Fibroblast of lung (primary cell): ENCODE results near the gene WRAP53. TPM values are rescaled to one million over a fixed set of nuclear protein-coding genes. Genes with fewer than 3 reads are reported as not detected.

Experiments
- DNase-seq, 2 donors: peaks; one replicate each; pipeline versions ENCODE4 v3.0.0 to v3.0.0-alpha.2; 2010; ENCODE audit warnings: low read depth in 2 of 2
- H2AFZ ChIP-seq: 2 replicates; pipeline ENCODE4 v1.5.1; 2012; ENCODE audit warnings: low read length, control low read depth, inconsistent platforms
- H3K27ac ChIP-seq: 2 replicates; pipeline ENCODE4 v1.5.1; 2011; ENCODE audit warnings: low read length, control low read depth; ENCODE audit not compliant: insufficient read depth
- H3K27me3 ChIP-seq: 2 replicates; pipeline ENCODE4 v1.5.1; 2011; ENCODE audit warnings: mild to moderate bottlenecking, low read length; ENCODE audit not compliant: control insufficient read depth, insufficient read depth
- H3K36me3 ChIP-seq: 2 replicates; pipeline ENCODE4 v1.5.1; 2011; ENCODE audit warnings: low read length; ENCODE audit not compliant: control insufficient read depth, insufficient read depth
- H3K4me1 ChIP-seq: 2 replicates; pipeline ENCODE4 v1.5.1; 2011; ENCODE audit warnings: low read length; ENCODE audit not compliant: control insufficient read depth, insufficient read depth; ENCODE audit errors: extremely low read depth
- H3K4me2 ChIP-seq: 2 replicates; pipeline ENCODE4 v1.5.1; 2011; ENCODE audit warnings: low read length, control low read depth; ENCODE audit not compliant: insufficient read depth; ENCODE audit errors: extremely low read depth
- H3K4me3 ChIP-seq, 4 experiments: fragments of 200-600 bp in 1 of 4; sonication (generic) in 1 of 4; replicated peaks in 1 of 4; 2 replicates each; pipeline ENCODE4 v1.5.1; 2011 to 2016; ENCODE audit warnings: low read length in 4 of 4, low read depth in 3 of 4, mild to moderate bottlenecking in 3 of 4, control low read depth in 2 of 4, inconsistent platforms in 1 of 4, mixed read lengths in 1 of 4; ENCODE audit not compliant: insufficient read depth in 1 of 4; ENCODE audit errors: control extremely low read depth in 1 of 4
- H3K79me2 ChIP-seq: 2 replicates; pipeline ENCODE4 v1.5.1; 2012; ENCODE audit warnings: mild to moderate bottlenecking, low read length, inconsistent platforms; ENCODE audit not compliant: control insufficient read depth, insufficient read depth
- H3K9ac ChIP-seq: 2 replicates; pipeline ENCODE4 v1.5.1; 2011; ENCODE audit warnings: mild to moderate bottlenecking, low read length, control low read depth; ENCODE audit not compliant: insufficient read depth
- H3K9me3 ChIP-seq: 2 replicates; pipeline ENCODE4 v1.5.1; 2012; ENCODE audit warnings: low read depth, low read length; ENCODE audit not compliant: control insufficient read depth, insufficient read depth
- H4K20me1 ChIP-seq: 2 replicates; pipeline ENCODE4 v1.5.1; 2011; ENCODE audit warnings: low read length; ENCODE audit not compliant: control insufficient read depth, insufficient read depth; ENCODE audit errors: extremely low read depth
- EZH2 ChIP-seq: IDR thresholded peaks from 2 replicates; pipeline ENCODE4 v1.5.1; 2012; ENCODE audit warnings: low read length, control low read depth, mild to moderate bottlenecking; ENCODE audit errors: missing control alignments
- polyA plus RNA-seq, 2 donors: library from polyadenylated mRNA; depleted of rRNA in 1 of 2; stranded (reverse) in 1 of 2; unstranded in 1 of 2; fragments of >200 nt; gene quantifications; 2 replicates each; pipeline ENCODE4 v1.2.1, GENCODE V29; 2011 to 2012; ENCODE audit warnings: missing spikeins in 1 of 2
- total RNA-seq: library from RNA; depleted of rRNA; stranded (reverse); fragments of >200 nt; gene quantifications from 2 replicates; pipeline ENCODE4 v1.2.1, GENCODE V29; 2014
- TF ChIP-seq, protein P1 (sequence below), 2 donors: IDR thresholded peaks in 1 of 2; conservative IDR thresholded peaks in 1 of 2; 1 replicate in 1 of 2; 2 replicates in 1 of 2; pipeline ENCODE4 v1.5.1; 2011 to 2012; ENCODE audit warnings: low read length in 2 of 2, control low read depth in 1 of 2, inconsistent platforms in 1 of 2, low read depth in 1 of 2, mild to moderate bottlenecking in 1 of 2

The WRAP53 gene
- total and polyA plus RNA-seq, 2 donors (not counting 1 experiment from before 2014, with no cell fraction given), result 3.0 to 3.1 TPM

DNA sequence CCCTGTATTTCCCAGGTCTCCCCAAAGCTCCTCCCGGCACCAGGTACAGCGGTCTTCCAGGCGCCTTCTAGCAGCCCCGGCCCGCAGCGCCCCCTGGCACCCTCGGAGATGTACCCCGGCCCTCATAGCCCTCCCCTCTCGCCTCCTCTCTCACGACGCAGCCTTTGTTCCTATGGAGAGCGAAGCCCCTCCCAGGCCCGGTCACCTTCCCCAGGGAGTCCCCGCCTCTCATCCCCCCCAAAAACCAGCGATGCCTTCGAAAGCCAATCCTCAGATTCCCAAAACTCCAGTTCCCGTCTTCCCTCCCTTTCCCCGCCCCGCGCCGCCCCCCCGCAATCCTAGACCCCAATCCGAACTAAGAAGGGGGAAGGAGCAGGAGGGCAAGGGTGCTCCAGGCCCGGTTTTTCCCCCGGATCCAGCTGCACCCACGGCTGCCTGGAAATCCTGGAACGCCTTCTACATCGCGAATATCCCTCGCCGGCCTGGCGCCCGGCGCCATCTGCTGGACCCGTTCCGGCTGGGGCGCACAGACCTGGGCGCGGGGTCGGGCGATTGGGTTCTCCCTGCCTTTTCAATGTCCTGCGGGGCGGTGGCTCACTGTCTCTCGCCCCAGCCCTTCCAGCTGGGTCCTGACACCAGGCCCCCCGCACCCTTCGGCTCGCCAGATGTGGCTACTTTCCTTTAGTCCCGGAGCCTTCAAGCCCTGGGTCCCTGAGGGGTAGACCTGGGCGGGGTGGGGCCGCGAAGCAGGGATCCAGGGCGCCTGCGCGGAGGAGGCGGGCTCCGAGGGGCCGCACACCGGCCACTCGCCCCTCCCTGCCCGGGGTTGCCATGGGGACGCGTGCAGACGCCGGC lies 28.9 kb downstream of the WRAP53 start, which contains the start of gene DNAH2:
DNAH2 (plus strand) TSS at position 844 of the 855 bp plus-strand sequence. CDS start 1,991 bp downstream, outside the sequence.
- Histone ChIP-seq H3K27ac (no peak within 1 kb of the TSS), H3K4me3 (peak within 1 kb of the TSS; percentile 50 to 73 (median 66)), H4K20me1 (no peaks in the 10 kb centered on the region), H2AFZ (peak within 1 kb of the TSS; percentile 57), H3K9ac (peak within 1 kb of the TSS; percentile 48), H3K79me2 (no peaks in the 10 kb centered on the region), H3K4me2 (peak within 1 kb of the TSS; percentile 85), H3K27me3 (peaks cover 44% of the 10 kb centered on the region), H3K36me3 (no peaks in the 10 kb centered on the region), H3K9me3 (no peaks in the 10 kb centered on the region), H3K4me1 (peaks cover 4% of the 10 kb centered on the region)
- peak; percentile 91 to 96 for DNase-seq
- peak; percentile 2 for TF ChIP-seq EZH2
- TF ChIP-seq, protein P1, sequence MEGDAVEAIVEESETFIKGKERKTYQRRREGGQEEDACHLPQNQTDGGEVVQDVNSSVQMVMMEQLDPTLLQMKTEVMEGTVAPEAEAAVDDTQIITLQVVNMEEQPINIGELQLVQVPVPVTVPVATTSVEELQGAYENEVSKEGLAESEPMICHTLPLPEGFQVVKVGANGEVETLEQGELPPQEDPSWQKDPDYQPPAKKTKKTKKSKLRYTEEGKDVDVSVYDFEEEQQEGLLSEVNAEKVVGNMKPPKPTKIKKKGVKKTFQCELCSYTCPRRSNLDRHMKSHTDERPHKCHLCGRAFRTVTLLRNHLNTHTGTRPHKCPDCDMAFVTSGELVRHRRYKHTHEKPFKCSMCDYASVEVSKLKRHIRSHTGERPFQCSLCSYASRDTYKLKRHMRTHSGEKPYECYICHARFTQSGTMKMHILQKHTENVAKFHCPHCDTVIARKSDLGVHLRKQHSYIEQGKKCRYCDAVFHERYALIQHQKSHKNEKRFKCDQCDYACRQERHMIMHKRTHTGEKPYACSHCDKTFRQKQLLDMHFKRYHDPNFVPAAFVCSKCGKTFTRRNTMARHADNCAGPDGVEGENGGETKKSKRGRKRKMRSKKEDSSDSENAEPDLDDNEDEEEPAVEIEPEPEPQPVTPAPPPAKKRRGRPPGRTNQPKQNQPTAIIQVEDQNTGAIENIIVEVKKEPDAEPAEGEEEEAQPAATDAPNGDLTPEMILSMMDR (conservative IDR thresholded peaks at IDR 0.05 in 1 of 2, IDR thresholded peaks at IDR 0.05 in 1 of 2; ENCODE audit: low read depth in 1 of 2, low read length in 2 of 2), result peak; percentile 31 to 42

GRCh38 chr17:7717756-7718350 lies 29.6 kb downstream of the WRAP53 start:
- no peaks in the 10 kb centered on the region for H3K79me2 ChIP-seq
- peaks cover 39% of the 10 kb centered on the region for H3K27me3 ChIP-seq
- TF ChIP-seq EZH2, result peak; percentile 28
- TF ChIP-seq, protein P1 (conservative IDR thresholded peaks at IDR 0.05 in 1 of 2, IDR thresholded peaks at IDR 0.05 in 1 of 2; ENCODE audit: low read depth in 1 of 2, low read length in 2 of 2), result no peak
- no peak overlapping the region for H3K9ac ChIP-seq
- no peaks in the 10 kb centered on the region for H3K36me3 ChIP-seq
- no peak overlapping the region for H3K27ac ChIP-seq
- H4K20me1 ChIP-seq, result no peaks in the 10 kb centered on the region
- DNase-seq, result peak in 1 of 2 donors; percentile 12
- H3K4me2 ChIP-seq, result peak overlapping the region; percentile 77
- H3K4me1 ChIP-seq, result peaks cover 4% of the 10 kb centered on the region
- H2AFZ ChIP-seq, result peak overlapping the region; percentile 36
- H3K9me3 ChIP-seq, result no peaks in the 10 kb centered on the region
- peak overlapping the region; percentile 37 to 73 (median 60) for H3K4me3 ChIP-seq

- no peak overlapping the region for H3K4me3 ChIP-seq
- TF ChIP-seq, protein P1 (conservative IDR thresholded peaks at IDR 0.05 in 1 of 2, IDR thresholded peaks at IDR 0.05 in 1 of 2; ENCODE audit: low read depth in 1 of 2, low read length in 2 of 2), result no peak
- no peak for TF ChIP-seq EZH2
- peaks cover 28% of the 10 kb centered on the region for H3K27me3 ChIP-seq
- no peaks in the 10 kb centered on the region for H3K79me2 ChIP-seq
- H3K4me1 ChIP-seq, result peaks cover 4% of the 10 kb centered on the region
- no peaks in the 10 kb centered on the region for H4K20me1 ChIP-seq
- H2AFZ ChIP-seq, result no peak overlapping the region
- H3K4me2 ChIP-seq, result no peak overlapping the region
- no peaks in the 10 kb centered on the region for H3K9me3 ChIP-seq
- no peak overlapping the region for H3K27ac ChIP-seq
- no peaks in the 10 kb centered on the region for H3K36me3 ChIP-seq
- no peak overlapping the region for H3K9ac ChIP-seq
- DNase-seq, result no peak
Measured at GRCh38 chr17:7719661-7720060, 31.4 kb downstream of the WRAP53 start.
